ENCODE measurements around the gene FAM120AOS. TPM values are rescaled to one million over a fixed set of nuclear protein-coding genes. Genes with fewer than 3 reads are reported as not detected.

The FAM120AOS gene
- total and polyA plus RNA-seq, 2 of the 8 experiments (the other 6 are each of a cell fraction or from before 2014, with no cell fraction given) = 29.6 to 37.6 TPM

GRCh38 chr9:93465855-93466254, 12.5 kb upstream of the FAM120AOS start (continued):
- TF ChIP-seq GABPA (IDR thresholded peaks at IDR 0.05; ENCODE audit: borderline replicate concordance, insufficient read depth, low read length) = no peak
- no peak for TF ChIP-seq RAD21 (IDR thresholded peaks at IDR 0.05 in 1 of 2, conservative IDR thresholded peaks at IDR 0.05 in 1 of 2; ENCODE audit: low read depth in 2 of 2, low read length in 2 of 2)
- TF ChIP-seq KDM5A (IDR thresholded peaks at IDR 0.05; ENCODE audit: low read length) = no peak
